HG03378 (cell line): Measurements from ENCODE around the gene PRUNE2.
A peak's percentile ranks its signal among the peaks of the same experiment; 100 is the strongest.
"Not testable (repeated sequence)": the region's sequence is repeated elsewhere in the genome, so short reads cannot be mapped to it uniquely, and the experiment has no call there.

Experiments
- ATAC-seq: cut with Tn5 transposase; IDR thresholded peaks from one replicate; pipeline ENCODE4 v1.9.1; 2021; ENCODE audit warnings: mild to moderate bottlenecking, moderate library complexity; ENCODE audit not compliant: unreplicated experiment

Gene PRUNE2

DNA sequence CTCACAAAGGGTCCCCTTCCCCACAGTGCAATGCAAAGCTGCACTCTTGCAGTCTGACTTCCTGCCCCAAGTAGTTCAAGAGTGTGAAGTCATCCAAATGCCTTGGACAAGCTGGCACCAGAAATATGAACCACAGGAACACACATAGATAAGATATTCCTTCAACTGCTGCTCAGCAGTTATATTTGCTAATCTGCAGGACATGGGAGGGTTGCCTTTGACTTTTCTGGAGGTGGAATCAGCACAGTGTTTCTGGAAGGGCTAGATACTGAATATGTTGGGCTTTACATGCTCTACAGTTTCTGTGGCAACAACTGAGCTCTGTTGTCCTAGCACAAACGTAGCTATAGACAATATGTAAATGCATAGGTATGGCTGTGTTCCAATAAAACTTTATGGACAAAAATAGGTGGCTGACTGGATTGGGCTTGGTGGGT lies 238.4 kb downstream of the PRUNE2 start:
- ATAC-seq, result no peak

DNA sequence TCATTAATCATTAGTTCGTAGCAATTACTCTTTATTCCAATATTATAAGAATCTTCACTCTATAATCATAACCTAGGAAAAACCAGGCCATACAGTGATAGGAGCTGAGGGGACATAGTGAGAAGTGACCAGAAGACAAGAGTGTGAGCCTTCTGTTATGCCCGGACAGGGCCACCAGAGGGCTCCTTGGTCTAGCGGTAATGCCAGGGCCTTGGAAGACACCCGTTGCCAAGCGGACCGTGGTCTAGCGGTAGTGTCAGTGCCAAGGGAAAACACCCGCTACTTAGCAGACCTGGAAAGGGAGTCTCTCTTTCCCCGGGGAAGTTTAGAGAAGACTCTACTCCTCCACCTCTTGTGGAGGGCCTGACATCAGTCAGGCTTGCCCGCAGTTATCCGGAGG lies 239.9 kb downstream of the PRUNE2 start:
- ATAC-seq, result not testable (repeated sequence)

DNA sequence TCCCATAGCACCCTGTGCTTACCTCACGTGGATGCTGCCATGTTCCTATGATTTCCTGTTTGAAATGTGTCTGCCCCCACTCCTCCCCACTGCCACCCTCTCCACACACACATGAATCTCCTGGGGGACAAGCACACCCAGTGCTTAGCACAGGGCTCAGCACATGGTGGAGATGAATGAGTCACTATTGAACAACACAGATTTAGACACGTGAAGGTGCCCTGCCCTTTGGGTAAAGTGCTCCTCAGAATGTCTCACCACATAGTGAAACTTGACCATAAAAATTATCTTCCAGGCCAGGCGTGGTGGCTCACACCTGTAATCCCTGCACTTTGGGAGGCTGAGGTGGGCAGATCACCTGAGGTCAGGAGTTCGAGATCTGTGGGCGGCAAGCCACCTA lies 240.5 kb downstream of the PRUNE2 start:
- ATAC-seq, result no peak

DNA sequence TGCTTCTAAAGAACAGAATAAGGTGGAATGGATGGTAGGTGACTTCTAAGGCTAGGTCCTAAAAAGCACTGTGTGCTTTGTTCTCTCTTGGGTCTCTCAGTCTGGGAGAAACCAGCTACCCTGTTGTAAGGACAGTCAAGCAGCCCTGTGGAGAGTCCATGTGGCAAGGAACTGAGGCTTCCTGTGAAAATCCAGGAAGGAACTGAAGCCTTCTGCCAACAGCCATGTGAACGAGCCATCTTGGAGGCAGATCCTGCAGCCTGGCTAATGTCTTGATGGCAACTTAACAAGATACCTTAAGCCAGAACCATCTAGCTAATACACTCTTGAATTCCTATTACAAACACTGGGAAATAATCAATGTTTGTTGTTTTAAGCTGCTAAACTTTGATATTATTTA lies 241.8 kb downstream of the PRUNE2 start:
- no peak for ATAC-seq

DNA sequence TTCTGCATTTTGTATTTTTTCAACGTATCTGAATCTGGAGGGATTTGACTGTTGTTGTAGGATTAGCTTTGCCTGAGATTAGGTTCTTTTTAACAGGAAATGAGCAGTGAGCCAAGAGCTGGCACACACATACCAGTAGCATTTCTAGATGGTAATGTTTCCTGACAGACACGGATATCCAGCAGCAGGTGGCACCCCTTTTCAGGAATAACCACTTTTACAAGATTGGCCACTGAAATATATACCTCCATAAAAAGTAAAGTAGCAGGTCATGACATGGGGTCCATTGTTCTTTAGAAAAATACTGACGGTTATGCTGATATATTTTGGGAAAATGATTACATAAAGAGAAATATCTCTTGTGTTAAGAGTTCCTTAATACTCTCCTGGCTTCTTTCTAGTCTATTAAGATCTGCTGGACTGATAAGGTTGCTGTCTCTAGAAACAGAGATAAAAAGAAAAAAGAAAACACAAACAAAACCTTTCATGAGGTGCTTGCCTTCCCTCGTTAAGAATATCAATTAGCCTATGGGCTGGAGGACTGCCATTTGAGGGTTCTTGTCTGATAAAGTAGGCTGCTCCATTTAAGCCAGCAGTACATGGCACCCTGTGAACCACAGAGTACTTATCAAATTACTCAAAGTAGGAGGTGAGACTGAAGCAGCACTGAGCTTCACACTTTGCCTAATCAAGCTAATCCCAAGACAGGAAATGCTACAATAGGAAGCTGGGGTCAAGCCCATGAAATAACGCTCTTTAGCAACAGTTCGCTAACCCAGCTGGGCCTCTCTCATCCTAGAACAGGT lies 243.2 kb downstream of the PRUNE2 start:
- no peak for ATAC-seq

DNA sequence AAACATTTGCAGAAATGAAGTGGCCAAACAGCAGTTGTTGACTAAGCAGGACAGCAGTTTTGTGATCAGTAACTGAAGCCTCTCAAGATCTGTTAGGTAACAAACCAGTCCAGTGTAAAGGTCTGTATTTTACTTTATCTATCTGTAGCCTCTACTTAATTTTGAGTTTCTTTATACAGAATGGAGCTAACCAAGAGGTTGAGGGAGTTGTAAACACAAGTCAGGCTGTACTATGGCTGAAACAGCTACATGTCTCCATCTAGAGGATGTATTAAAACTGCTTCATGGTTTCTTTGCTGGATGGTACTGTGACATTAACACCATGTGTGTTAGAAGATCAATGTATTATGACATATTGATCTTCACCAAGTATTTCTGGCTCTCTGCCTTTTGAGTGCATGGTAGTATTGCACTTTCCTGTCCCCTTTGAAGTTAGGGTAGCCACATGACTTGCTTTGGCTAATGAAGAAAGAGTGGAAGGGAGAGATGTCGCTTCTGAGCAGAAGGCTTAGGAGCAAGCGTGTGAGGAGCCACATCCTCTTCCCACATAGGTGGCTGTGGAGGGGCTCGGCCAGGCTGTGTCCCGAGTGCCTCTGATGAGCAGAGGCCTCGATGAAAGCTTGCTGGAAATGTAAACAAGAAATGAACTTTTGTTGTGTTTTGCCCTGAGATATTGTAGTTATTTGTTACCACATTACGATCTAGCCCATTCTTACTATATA lies 247.2 kb downstream of the PRUNE2 start:
- peak; percentile 93 for ATAC-seq

DNA sequence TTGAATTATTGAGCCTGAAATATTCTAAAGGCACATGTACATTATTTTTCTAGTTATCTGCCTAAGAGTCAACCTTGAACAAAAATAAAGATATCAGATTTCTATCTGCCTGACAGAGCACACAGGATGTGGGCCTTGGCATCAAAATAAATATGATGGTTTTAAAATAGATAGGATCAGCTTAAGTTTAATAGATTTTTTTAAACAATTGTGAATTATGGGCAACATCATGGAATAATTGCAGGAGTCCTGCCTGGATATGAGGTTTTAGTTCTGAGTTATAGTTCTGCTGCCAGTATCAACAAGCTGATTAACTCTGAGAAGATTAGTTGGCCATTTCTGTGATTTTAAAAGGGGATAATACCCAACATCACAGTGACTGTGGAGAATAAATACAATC lies 248.6 kb downstream of the PRUNE2 start:
- no peak for ATAC-seq

DNA sequence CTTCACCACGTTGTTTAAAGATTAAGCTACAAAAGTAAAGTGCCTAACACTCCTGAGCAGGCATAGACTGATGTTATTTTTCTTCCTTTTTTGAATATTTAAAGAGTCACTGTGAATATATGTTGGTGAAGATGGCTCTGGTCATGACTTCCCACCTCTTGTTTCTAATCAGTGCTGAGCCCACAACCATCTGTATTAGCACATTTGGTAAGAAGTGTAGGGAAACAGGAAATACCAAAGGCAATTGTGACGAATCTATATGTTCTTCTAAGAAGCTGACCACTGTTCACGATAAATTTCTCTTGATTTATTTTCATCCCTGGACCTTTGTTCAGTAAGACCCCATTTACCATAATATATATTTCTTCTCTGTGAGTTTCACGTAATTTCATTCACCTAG lies 249.9 kb downstream of the PRUNE2 start:
- no peak for ATAC-seq

DNA sequence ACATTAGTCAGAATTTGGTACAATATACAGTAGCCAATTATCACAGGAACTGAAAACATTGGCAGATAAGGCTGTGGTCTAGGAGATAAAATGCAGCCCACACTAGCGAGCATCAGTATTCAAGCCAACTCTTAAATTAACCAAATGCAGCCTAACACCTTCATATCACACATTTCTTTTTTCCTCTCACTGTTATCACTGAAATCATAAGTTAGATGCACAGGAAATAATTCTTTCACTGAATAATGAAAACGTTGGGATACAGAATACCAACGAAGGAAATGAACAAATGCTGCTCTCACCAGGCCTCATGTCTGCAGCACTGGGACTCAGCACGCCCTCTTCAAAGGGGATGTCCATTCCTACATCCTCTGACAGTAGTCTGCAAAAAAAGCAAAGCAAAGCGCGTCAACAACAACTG lies 250.8 kb downstream of the PRUNE2 start:
- no peak for ATAC-seq

DNA sequence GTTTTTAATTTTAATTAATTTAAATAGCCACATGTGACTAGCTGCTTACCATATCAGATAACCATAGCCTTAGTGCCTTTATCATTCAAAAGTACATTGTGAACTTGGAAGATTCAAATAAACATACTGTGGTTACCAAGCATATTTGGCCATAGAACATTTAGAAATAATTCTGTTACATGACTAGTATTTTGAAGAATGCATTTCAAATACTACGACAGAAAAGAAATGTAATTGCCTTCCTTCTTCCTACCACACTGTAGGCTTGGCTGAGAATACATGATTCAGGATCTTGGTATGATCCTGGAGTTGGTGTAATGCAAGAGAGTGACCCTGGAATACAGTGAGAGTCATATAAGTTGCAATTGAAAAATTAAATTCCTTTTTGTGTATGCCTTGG lies 251.3 kb downstream of the PRUNE2 start:
- ATAC-seq, result no peak

DNA sequence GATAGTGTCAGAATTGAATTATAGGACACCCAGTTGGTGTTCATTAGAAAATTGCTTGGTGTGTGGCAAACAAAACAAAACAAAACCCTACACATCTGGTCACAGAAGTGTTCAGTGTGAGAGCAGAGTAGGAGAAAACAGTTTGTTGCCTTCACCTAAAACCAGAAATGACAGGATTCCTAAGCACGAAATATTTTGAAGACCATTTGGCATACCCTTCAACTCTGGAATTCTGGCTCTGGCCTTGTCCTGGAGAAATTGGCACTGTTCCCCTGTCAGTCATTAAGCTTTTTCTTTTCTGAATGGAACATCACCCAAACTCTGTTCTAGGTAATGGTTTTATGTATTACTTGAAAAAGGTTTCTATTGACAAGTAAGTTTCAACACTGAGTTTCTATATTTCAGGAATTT lies 251.9 kb downstream of the PRUNE2 start:
- ATAC-seq, result no peak

DNA sequence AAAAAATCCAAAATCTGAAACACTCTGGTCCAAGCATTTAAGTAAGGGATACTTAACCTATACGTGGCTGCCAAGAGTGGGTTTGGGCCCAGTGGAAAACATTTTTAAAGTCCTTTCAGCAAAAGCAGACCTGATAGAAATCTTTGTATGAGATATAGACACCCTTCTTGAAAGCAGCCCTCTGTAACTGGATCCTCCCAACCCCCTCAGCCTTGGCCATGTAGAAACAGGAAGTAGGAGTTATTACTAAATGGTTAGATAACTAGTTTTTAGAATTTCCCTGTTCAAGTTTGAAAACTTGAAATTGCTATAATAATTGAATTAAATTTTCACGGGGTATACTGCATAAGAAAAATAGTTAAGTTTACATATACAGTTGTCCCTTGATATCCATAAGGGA lies 253.0 kb downstream of the PRUNE2 start:
- ATAC-seq, result no peak

DNA sequence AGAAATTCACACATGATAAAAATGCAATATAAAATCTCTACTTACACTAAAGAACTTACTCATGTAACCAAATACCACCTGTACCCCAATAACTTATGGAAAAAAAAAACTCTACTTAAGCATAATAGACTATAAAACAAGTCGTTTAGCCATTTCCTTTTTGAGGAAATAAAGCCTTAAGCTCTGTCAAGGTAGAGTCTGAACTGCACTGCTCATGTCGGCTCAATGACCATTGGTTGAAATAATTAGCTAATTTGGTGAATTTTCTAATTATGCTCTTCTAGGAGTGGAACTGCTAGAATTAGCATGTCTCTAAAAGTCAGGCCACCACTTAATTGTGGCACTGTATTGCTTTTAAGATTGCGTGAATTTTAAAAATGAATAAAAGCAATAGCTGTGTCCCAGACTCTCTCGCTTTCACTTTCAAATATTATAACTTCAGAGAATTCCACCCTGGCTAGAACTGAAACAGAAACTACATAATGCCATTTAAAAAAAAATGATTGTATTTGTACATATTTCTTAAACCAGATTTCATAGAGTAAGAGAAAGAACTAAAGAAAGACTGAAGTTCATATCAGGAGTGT lies 254.7 kb downstream of the PRUNE2 start:
- peak; percentile 64 for ATAC-seq

DNA sequence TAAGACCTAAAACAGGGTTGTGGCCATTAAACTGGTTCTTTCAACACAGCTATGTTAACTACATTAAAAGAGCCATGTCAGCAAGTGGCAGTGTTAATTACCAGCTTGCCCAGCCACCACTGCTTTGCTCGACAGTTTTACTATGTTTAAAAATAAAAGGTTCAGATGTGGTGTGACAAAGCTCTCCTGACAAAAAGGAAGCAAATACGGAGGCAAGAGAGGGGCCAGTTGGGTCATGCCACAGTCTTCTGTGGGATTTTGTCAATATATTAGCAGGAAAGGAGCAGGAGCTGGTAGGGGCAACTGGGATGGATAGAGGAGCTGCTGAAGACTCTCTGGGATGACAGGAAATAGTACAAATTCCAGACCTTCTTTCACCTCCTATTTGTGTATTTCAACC lies 255.2 kb downstream of the PRUNE2 start:
- no peak for ATAC-seq

DNA sequence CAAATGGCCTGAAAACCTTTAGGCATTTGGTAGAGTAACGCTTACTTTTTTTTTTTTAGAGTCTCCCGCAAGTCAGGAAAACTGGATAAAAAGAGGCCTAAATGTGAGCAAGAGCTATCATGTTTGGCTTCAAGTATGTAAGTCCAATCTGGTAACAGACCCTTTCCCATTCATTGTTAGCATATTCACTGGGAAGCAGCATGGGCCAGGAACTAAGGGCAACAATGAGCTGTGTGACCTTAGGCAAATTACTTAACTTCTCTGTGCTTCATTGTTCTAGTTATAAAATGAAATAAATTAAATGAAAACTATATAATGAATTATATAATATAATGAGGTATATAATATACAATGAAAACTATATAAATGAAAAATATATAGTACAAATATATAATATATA lies 256.0 kb downstream of the PRUNE2 start:
- no peak for ATAC-seq

DNA sequence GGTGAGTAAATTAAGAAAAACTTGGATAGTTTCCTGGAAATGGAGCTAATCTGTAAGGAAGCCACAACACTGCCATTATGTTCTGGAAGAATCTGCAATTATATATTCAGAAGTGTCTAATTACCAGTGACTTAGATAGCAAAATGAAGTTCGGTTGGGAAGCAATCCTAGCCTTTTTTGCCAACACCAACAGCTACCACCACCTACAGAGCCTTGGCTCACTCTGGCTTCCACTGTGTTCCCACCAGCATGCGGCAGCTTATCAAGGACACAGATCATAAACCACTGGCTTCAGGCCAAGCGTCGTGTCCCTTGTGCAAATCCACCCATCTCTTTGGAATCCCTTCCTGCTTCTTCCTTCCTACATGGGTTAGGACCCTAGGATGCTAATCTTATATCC lies 259.7 kb downstream of the PRUNE2 start:
- no peak for ATAC-seq

DNA sequence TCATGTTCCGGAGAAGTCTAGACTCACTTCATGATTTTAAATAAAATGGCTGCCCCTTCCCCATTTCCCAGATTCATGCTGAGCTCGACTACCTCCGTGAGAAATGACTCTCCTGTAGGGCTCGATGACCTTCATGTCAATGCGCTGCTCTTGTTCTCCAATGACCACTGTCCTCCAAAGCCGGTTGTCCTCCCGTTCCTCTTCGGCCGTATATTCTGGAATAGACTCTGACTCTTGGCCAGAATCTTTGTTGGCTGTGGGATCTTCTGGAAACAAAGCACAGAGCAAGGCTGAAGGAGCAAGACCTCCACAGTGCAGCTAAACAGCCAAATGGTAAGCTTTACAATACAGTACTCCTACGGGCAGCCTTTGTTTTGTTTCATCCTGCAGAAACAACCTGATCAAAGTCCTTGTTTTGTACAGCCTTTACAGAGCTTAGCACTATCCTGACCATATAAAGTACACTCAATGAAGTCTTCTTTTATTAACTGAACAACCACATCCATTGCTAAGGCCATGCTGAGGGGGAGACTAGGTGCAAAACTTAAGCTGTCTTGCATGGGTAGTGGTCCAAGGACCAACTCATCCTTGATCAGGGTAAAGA lies 261.2 kb downstream of the PRUNE2 start:
- no peak for ATAC-seq

DNA sequence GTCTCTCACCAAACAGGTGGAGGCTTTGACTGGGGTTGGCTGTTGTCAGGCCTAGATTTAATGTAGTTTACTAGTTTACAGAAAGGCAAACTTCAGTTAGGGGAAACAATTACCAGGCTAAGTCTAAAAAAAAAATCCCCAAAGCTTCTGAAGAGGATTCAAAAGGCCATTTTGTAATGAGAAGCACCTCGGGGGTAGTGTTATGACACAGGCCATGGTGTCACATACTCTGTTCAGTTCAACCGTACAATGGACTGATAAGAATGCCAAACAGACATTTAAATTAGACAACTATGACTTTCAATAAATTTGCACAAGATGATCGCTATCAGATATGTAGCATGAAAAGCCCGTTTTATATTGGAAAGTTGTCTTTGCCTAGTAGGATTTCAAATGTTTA lies 261.7 kb downstream of the PRUNE2 start:
- ATAC-seq, result peak; percentile 6

DNA sequence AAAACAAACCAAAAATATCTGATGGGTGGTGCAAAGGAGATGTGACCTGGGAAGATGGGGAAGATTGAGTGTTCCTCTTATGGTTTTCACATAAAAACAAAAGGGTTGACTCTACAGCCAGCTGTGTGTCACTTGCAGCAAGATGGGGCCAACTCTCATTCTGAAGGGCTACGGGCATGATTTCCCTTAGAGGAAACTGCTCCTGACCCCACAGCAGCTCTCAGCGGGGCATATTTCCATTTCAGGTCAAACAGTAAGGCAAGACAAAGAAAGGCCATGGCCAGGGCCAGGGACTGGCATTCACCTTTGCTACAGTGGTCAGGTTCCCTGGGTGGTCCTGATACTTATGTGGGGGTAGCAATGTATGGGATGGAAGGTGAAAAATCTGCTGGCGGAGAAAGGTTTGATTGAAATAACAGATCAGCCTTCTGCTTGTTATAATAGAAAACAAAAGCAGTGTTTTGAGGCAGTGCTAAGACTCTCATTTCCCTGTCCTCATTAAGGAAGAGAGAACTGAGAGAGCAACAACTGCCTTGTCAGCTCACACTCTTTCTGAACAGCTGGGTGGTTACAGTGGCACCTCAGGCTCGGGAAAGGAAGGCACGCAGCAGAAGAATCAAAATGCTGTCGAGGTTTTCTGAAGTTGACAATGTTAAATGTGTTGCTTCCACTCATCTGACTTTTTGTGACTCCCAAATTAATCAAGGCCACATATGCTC lies 262.4 kb downstream of the PRUNE2 start:
- peak; percentile 91 for ATAC-seq

DNA sequence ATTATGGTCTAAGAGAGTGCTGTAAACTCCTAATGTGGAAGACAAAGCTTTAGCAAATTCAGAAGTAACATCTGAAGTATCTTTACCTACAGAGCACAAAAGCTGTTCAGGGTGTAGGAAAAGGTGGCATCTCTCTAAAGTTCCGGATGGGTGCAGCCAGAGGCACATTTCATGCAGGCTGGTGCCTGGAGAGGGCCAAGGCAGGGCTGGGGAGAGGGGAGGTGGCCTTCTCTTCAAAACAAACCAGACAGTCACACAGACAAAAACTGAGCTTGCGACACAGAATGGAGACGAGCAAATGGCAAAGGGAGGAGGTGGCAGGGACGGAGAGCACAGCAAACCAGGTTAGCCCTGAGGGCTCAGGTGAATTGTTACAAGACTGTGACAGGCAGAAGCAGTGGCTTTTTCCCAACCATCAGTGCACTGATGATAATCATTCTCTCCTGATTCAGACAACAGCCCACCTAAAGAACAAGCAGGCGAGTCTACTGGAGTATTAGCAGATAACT lies 263.2 kb downstream of the PRUNE2 start:
- ATAC-seq, result no peak

DNA sequence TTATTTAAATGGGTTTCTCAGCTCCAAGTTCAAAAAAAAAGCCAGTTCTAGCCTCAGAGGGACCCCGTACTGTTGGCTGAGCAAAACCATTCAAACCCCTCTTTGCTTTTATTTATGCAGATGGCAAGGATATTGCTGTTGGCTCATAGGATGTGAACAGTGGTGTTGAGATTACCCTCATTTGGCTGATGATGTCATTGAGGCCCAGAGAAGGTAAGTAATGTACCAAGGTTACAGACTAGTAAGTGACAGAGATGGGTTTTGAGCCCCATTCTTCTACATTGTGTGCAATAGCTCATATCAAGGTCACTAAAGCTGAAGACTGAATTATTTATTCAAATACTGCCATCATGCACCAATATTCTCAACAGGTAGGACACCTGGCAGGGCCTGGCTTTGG lies 263.8 kb downstream of the PRUNE2 start:
- ATAC-seq, result no peak
